SK-N-SH treated with all-trans-retinoic acid at 6 μM for 48 hours (cell line): ENCODE results near the gene PLPP6.

Experiments
- OSR1 ChIP-seq: fragments of 250-450 bp; sonication (Bioruptor Pico); IDR thresholded peaks from 2 replicates; pipeline ENCODE4 v1.8.0; 2022; ENCODE audit warnings: moderate library complexity, mild to moderate bottlenecking, inconsistent platforms
- TCF4 ChIP-seq: fragments of 250-450 bp; sonication (Bioruptor Pico); IDR thresholded peaks from 2 replicates; pipeline ENCODE4 v1.8.0; 2021; ENCODE audit warnings: mild to moderate bottlenecking, moderate library complexity, borderline replicate concordance
- TOX ChIP-seq: fragments of 250-450 bp; sonication (Bioruptor Pico); IDR thresholded peaks from 2 replicates; pipeline ENCODE4 v1.8.0; 2021; ENCODE audit warnings: mild to moderate bottlenecking, moderate library complexity, borderline replicate concordance
- ZC3H10 ChIP-seq: fragments of 250-450 bp; sonication (Bioruptor Pico); IDR thresholded peaks from 2 replicates; pipeline ENCODE4 v1.5.1; 2021; ENCODE audit warnings: mild to moderate bottlenecking, moderate library complexity
- ZNF70 ChIP-seq: fragments of 450-650 bp; formaldehyde crosslinking; IDR thresholded peaks from 2 replicates; pipeline ENCODE4 v1.5.0; 2020; ENCODE audit warnings: mild to moderate bottlenecking, moderate library complexity

DNA sequence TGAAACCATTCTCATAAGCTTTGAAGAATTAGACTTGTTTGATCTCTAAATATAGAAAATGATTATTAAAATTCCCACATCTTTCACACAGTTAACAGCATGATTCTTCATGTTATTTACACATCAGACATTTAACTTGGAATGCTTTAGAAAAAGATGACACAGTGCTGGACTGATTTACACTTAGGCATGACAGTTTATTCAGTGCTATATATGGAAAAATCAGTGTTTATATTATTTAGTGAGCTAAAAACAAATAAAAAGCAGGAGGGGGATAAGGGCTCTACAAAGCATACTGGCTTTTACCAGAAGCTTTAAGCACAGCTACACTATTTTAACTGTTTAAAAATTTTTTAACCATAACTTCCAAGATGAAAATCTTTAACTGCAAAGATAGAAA is 47.3 kb downstream of the PLPP6 start:
- TF ChIP-seq OSR1 (CRISPR knock-in tag) (no peak), TOX (CRISPR knock-in tag) (no peak), TCF4 (CRISPR knock-in tag) (no peak), ZC3H10 (CRISPR knock-in tag) (no peak), ZNF70 (CRISPR knock-in tag) (no peak)
